ENCODE measurements around the gene NDFIP2. TPM values are rescaled to one million over a fixed set of nuclear protein-coding genes. Genes with fewer than 3 reads are reported as not detected.
A peak's percentile ranks its signal among the peaks of the same experiment; 100 is the strongest.

NDFIP2 gene
- total RNA-seq, 1 donor from 2014 or later: 35.0 TPM

DNA sequence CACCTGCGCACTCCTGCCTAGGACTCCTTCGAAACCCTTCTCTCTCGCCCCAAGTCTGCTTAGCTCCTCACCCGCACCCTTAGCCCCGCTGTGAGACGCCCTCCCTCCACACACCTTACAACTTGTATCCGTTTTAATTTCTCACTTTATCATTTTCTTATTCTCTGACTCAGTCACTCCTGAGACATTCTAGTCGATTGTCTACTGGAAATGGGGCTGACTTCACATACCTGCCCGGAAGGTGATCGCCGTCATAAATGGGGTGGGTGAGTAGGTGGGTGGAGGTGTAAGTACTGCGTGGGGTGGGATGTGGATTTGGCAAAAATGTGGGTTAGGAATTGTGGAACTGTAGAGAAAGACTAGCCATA, 714 bp downstream of the NDFIP2 start:
- peak overlapping the region; percentile 67 for H3K4me3 ChIP-seq (ENCODE audit: low read depth, low read length)
- TF ChIP-seq, protein P1, sequence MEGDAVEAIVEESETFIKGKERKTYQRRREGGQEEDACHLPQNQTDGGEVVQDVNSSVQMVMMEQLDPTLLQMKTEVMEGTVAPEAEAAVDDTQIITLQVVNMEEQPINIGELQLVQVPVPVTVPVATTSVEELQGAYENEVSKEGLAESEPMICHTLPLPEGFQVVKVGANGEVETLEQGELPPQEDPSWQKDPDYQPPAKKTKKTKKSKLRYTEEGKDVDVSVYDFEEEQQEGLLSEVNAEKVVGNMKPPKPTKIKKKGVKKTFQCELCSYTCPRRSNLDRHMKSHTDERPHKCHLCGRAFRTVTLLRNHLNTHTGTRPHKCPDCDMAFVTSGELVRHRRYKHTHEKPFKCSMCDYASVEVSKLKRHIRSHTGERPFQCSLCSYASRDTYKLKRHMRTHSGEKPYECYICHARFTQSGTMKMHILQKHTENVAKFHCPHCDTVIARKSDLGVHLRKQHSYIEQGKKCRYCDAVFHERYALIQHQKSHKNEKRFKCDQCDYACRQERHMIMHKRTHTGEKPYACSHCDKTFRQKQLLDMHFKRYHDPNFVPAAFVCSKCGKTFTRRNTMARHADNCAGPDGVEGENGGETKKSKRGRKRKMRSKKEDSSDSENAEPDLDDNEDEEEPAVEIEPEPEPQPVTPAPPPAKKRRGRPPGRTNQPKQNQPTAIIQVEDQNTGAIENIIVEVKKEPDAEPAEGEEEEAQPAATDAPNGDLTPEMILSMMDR (conservative IDR thresholded peaks at IDR 0.05; ENCODE audit: low read depth, low read length): no peak
- no peak for DNase-seq (ENCODE audit: low read depth)

DNA sequence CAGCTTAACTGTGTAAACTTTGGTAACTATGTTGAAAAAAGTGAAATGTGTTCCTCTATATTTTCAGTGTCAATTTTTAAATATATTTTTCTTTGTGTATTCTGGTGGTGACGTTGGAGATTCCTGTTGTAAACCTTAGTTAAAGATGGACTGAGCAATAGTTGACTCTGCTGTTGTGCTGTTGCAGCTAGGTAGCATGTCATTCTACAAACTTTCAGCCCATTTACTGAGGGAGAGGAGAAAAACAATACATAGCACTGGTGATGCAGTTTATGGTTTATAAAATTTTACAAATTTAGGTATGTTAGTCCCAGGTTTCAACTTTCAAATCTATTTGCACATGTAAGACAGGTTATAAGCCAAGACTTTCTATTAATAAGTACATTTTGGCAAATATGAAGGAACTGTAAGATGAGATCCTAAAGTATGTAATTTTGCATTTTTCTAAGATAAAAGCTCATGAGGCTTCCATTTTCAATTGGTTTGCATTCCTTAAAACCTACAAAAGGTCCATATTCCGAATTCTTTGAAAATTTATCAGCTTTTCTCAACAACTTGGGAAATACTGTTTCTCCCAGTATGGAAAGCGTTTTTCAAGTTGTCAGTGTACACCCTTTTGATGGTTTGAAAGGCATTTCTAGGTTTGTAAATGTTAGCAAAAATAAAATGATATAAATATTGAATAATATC, 1.5 kb downstream of the NDFIP2 start:
- DNase-seq (ENCODE audit: low read depth): no peak
- H3K4me3 ChIP-seq (ENCODE audit: low read depth, low read length): peak overlapping the region; percentile 67
- TF ChIP-seq, protein P1 (conservative IDR thresholded peaks at IDR 0.05; ENCODE audit: low read depth, low read length): no peak

DNA sequence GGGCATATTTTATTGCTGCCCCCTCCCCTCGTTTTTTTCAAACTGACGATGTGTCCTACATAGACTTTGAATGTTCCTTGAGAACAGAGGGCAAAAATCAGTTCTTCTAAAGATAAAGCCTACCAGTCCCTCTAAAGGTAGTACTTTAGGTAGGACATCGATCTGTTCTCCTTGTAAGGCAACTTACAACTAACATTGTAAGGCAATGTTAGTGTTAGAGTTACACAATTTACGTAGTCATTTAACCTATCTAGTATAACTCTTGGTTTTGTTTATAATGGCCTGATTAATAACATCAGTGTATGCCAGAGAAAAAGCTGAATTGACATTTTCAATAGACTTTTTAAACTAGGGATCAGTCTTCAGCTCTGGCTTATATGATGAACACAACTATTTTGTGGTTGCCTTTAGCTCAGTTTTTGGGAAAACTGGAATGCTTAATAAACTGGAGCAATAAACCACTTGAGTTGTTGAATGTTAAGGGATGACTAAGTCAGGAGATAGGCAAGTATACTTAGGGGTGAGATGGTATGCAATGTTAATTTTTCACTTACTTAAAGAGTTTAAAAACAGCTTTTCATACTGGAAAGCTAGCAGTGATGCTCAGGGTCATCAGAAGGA, 2.2 kb downstream of the NDFIP2 start:
- peak overlapping the region; percentile 67 for H3K4me3 ChIP-seq (ENCODE audit: low read depth, low read length)
- TF ChIP-seq, protein P1 (conservative IDR thresholded peaks at IDR 0.05; ENCODE audit: low read depth, low read length): no peak
- DNase-seq (ENCODE audit: low read depth): no peak

DNA sequence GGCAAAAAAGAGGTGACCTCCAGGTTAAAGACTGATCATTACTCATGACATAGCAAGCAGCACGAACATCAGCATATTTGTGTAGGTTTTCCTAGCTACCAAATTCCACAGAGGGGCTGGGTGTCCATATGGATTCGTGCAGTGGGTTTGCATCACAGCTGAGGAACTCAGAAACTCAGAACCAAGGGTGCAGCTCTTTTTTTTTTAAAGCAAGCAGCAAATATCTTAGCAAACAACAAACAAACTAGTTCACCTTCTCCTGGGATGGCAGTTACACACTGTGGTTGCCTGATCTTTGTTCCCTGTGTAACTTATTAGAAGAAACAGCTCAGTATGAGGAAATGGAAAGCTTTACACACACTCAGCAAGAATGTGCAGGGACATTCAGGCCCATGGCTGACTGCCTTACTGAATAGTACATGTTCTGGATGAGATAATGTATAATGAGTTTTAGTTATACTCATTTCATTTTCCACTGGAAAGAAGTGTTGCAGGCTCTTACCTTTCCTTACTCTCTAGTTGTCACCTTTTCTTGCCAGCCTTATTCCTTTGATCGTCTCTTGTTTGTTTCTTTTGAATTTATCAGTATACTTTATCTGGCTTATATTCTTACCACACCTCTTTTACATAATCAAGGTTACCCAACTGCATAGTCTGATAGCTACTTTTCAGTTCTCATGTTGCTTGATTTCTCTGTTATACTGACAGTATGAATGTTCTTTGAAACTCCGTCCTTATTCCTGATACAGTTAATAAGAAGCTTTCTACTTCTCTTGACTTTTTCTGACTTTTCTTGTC, 4.3 kb downstream of the NDFIP2 start:
- DNase-seq (ENCODE audit: low read depth): peak; percentile 97
- TF ChIP-seq, protein P1 (conservative IDR thresholded peaks at IDR 0.05; ENCODE audit: low read depth, low read length): no peak
- peak overlapping the region; percentile 37 for H3K4me3 ChIP-seq (ENCODE audit: low read depth, low read length)

DNA sequence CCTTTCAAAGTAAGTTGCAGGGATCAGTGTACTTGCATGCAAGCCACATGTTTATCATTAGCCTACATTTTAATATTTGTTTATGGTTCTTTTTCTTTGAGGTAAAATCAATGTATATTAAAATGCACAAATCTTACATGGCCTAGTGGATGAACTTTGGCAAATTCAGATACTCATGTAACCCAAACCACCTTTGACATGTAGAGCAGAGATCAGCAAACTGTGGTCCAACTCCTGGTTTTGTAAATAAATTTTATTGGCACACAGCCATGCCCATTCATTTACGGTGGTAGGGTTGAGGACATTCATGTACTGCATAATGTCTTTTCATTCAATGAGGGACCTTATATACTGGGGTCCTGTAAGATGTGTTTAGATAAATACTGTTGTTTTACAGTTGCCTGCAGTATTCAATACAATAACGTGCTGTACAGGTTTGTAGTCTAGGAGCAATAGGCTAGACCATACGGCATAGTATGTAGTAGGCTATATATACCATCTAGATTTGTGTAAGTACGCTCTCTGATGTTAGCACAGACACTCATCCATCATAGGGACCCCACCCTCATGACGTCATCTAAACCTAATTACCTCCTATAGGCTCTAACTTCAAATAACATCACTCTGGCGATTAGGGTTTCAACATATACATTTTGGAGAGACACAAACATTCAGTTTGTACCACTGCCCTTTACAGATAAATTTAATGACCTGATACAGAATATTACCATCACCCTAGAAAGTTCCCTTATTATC, 5.7 kb downstream of the NDFIP2 start:
- H3K4me3 ChIP-seq (ENCODE audit: low read depth, low read length): no peak overlapping the region
- no peak for DNase-seq (ENCODE audit: low read depth)
- TF ChIP-seq, protein P1 (conservative IDR thresholded peaks at IDR 0.05; ENCODE audit: low read depth, low read length): no peak

DNA sequence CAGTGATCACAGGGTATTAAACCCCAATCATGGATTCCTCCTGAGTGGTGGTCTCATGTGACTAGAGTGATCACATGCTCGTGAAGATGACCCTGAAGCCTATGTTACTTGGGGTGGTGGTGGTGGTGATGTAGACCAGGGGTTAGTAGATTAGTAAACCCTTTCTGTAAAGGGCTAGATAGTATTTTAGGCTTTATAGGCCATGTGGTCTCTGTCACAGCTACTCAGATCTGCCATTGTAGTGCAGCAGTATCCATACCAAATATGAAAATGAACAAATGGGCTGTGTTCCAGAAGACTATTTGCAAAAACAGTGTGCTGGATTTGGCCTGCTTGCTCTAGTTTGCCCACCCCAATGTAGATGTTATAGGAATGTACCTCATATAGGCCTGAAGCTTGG, 9.4 kb downstream of the NDFIP2 start:
- no peak overlapping the region for H3K4me3 ChIP-seq (ENCODE audit: low read depth, low read length)
- no peak for DNase-seq (ENCODE audit: low read depth)
- TF ChIP-seq, protein P1 (conservative IDR thresholded peaks at IDR 0.05; ENCODE audit: low read depth, low read length): no peak

Data from epithelial cell of proximal tubule (primary cell).